SK-N-SH (cell line): ENCODE measurements around the gene SLC2A10. TPM values are rescaled to one million over a fixed set of nuclear protein-coding genes. Genes with fewer than 3 reads are reported as not detected.

Source experiments
- polyA plus RNA-seq, 3 experiments: library from polyadenylated mRNA; depleted of rRNA; stranded (reverse); fragments of >200 nt; gene quantifications; 2 replicates each; pipeline ENCODE4 v1.2.3, GENCODE V29; 2012

Gene SLC2A10
- polyA plus RNA-seq, 1 of the 3 experiments (the other 2 are of a cell fraction): 12.6 TPM

Other genes starting within 250 kb of the SLC2A10 start
- 4.5 and 5.5 TPM in 2 replicates for gene ZNF334, start 196.1 kb upstream of the SLC2A10 start, polyA plus RNA-seq (2012; rRNA removed)
- gene OCSTAMP, start 159.0 kb upstream of the SLC2A10 start, polyA plus RNA-seq (2012; rRNA removed): not detected in 2 replicates
- gene SLC13A3, start 58.2 kb upstream of the SLC2A10 start, polyA plus RNA-seq (2012; rRNA removed): 0.10 and 0.21 TPM in 2 replicates
- 5.4 and 5.5 TPM in 2 replicates for gene TP53RK, start 20.2 kb upstream of the SLC2A10 start, polyA plus RNA-seq (2012; rRNA removed)
- gene EYA2, start 185.2 kb downstream of the SLC2A10 start, polyA plus RNA-seq (2012; rRNA removed): 0.05 TPM in 1 of 2 replicates, not detected in the other